ENCODE data around the gene ELF1. TPM values are rescaled to one million over a fixed set of nuclear protein-coding genes. Genes with fewer than 3 reads are reported as not detected.

Gene ELF1
- total and polyA plus RNA-seq, 2 of the 4 experiments (the other 2 are of a cell fraction), result 25.4 to 27.6 TPM

DNA sequence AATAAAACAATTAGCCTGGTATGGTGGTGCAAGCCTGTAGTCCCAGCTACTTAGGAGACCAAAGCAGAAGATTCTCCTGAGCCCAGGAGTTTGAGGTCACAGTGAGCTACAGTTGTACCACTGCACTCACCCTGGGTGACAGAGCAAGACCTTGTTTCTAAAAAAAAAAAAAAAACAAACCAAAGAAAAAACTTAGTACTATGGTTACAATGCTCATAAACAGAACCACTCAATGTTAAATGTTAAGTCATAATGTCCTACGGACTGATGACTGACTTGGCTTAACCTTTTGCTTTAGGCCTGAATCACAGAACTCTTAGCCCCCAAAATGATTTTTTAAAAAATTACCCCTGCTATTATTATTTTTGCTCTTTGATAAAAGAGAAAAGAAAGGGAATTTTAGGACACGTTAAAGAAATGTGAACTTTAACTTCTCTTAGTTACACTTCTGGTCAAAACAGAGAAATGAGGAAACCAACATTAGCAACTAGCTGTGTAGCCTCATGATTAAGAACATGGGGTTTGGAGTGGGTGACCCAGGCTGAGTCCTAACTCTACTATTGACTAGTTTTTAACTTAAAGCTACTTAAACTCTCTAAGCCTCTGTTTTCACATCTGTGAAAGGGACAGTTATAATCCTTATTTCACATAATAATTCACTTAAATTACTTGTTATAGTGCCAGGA, 13.7 kb upstream of the ELF1 start:
- ChIA-PET POLR2A (ENCODE audit: unreplicated experiment) (no interaction called here), CTCF (interaction anchor here (0.7 kb wide), 1 partner anchor 12 kb away, joined by 7 read pairs; no protein-coding TSS in a partner anchor)
- Histone ChIP-seq H3K4me3 (ENCODE audit: insufficient read depth, low read depth, low read length) (no peak overlapping the region), H2AK9ac (replicated peaks; ENCODE audit: low read depth, low read length, poor library complexity) (no peak overlapping the region), H2BK20ac (ENCODE audit: low read depth, low read length) (no peak overlapping the region), H4K5ac (ENCODE audit: low read depth, low read length) (no peak overlapping the region), H3K14ac (replicated peaks; ENCODE audit: low read depth, low read length) (no peak overlapping the region), H3K18ac (ENCODE audit: low read depth, low read length) (no peak overlapping the region), H4K20me1 (ENCODE audit: insufficient read depth, low read length) (peaks cover 37% of the 10 kb centered on the region; the same call in 1 of the 2 replicates), H2AK5ac (ENCODE audit: low read depth, low read length) (no peak overlapping the region), H3K79me1 (ENCODE audit: low read depth in 1 of 2, low read length in 2 of 2) (peaks cover 24 to 61% of the 10 kb centered on the region in 2 experiments), H2BK15ac (ENCODE audit: low read depth, low read length) (no peak overlapping the region), H3K4me2 (ENCODE audit: low read depth, low read length) (no peak overlapping the region), H3K9me1 (ENCODE audit: insufficient read depth, low read length) (0 out of 2 replicates have a peak, but pooled peaks cover 3% of the 10 kb centered on the region), H3K23ac (ENCODE audit: low read depth, low read length) (no peak overlapping the region), H3K27me3 (ENCODE audit: control insufficient read depth, insufficient read depth, low read length) (no peaks in the 10 kb centered on the region), H2BK5ac (ENCODE audit: low read depth, low read length, poor library complexity, severe bottlenecking) (no peak overlapping the region), H4K8ac (ENCODE audit: low read depth in 2 of 2, low read length in 2 of 2) (no peak overlapping the region), H3K27ac (ENCODE audit: insufficient read depth, low read length) (no peak overlapping the region), H2BK120ac (ENCODE audit: low read depth, low read length) (no peak overlapping the region), H3K9me3 (ENCODE audit: control insufficient read depth, insufficient read depth, low read length) (no peaks in the 10 kb centered on the region), H2AFZ (replicated peaks; ENCODE audit: low read length, poor library complexity) (no peak overlapping the region), H3K4me1 (ENCODE audit: control insufficient read depth, insufficient read depth, low read length) (no peaks in the 10 kb centered on the region), H3K4ac (ENCODE audit: low read depth, low read length) (no peak overlapping the region), H3K9ac (ENCODE audit: low read depth, low read length) (no peak overlapping the region), H4K91ac (ENCODE audit: insufficient read depth, low read depth, low read length) (no peak overlapping the region), H3K36me3 (ENCODE audit: control insufficient read depth, insufficient read depth, low read length) (peaks cover 3% of the 10 kb centered on the region), H3K56ac (ENCODE audit: extremely low read depth, insufficient read depth, low read length) (no peak overlapping the region)
- DNase-seq, result no peak
- in situ Hi-C loops (cut with MboI; ENCODE audit: low sequenced_read_pairs), result no loop called here
- no peak for TF ChIP-seq NFE2L2 (IDR thresholded peaks at IDR 0.05; ENCODE audit: low read depth, low read length)
- TF ChIP-seq MAZ (IDR thresholded peaks at IDR 0.05; ENCODE audit: borderline replicate concordance, low read depth, low read length), result no peak
- TF ChIP-seq, protein P1, sequence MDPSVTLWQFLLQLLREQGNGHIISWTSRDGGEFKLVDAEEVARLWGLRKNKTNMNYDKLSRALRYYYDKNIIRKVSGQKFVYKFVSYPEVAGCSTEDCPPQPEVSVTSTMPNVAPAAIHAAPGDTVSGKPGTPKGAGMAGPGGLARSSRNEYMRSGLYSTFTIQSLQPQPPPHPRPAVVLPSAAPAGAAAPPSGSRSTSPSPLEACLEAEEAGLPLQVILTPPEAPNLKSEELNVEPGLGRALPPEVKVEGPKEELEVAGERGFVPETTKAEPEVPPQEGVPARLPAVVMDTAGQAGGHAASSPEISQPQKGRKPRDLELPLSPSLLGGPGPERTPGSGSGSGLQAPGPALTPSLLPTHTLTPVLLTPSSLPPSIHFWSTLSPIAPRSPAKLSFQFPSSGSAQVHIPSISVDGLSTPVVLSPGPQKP (IDR thresholded peaks at IDR 0.05; ENCODE audit: borderline replicate concordance, low read depth, low read length), result no peak
- TF ChIP-seq CHD1 (IDR thresholded peaks at IDR 0.05; ENCODE audit: low read depth, low read length), result no peak
- no peak for TF ChIP-seq CEBPB (IDR thresholded peaks at IDR 0.05; ENCODE audit: low read depth, low read length)
- TF ChIP-seq, protein P2, sequence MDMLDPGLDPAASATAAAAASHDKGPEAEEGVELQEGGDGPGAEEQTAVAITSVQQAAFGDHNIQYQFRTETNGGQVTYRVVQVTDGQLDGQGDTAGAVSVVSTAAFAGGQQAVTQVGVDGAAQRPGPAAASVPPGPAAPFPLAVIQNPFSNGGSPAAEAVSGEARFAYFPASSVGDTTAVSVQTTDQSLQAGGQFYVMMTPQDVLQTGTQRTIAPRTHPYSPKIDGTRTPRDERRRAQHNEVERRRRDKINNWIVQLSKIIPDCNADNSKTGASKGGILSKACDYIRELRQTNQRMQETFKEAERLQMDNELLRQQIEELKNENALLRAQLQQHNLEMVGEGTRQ (IDR thresholded peaks at IDR 0.05; ENCODE audit: low read depth, low read length), result no peak
- TF ChIP-seq, protein P3, sequence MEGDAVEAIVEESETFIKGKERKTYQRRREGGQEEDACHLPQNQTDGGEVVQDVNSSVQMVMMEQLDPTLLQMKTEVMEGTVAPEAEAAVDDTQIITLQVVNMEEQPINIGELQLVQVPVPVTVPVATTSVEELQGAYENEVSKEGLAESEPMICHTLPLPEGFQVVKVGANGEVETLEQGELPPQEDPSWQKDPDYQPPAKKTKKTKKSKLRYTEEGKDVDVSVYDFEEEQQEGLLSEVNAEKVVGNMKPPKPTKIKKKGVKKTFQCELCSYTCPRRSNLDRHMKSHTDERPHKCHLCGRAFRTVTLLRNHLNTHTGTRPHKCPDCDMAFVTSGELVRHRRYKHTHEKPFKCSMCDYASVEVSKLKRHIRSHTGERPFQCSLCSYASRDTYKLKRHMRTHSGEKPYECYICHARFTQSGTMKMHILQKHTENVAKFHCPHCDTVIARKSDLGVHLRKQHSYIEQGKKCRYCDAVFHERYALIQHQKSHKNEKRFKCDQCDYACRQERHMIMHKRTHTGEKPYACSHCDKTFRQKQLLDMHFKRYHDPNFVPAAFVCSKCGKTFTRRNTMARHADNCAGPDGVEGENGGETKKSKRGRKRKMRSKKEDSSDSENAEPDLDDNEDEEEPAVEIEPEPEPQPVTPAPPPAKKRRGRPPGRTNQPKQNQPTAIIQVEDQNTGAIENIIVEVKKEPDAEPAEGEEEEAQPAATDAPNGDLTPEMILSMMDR (conservative IDR thresholded peaks at IDR 0.05; ENCODE audit: low read depth, low read length), result no peak
- no peak for TF ChIP-seq RAD21 (IDR thresholded peaks at IDR 0.05; ENCODE audit: low read length)
- no peak for TF ChIP-seq SMC3 (IDR thresholded peaks at IDR 0.05; ENCODE audit: low read depth, low read length)
- TF ChIP-seq BHLHE40 (IDR thresholded peaks at IDR 0.05; ENCODE audit: low read depth, low read length), result no peak
- TF ChIP-seq RCOR1 (IDR thresholded peaks at IDR 0.05; ENCODE audit: insufficient replicate concordance, low read length), result no peak
- no peak for TF ChIP-seq MAFK (IDR thresholded peaks at IDR 0.05; ENCODE audit: low read depth, low read length)
- no CpG with 5 or more reads among the region's 2 CpGs for WGBS, 2 experiments (ENCODE audit: extremely low coverage in 2 of 2, insufficient read length in 1 of 2)
- intact Hi-C loops (cut with micrococcal nuclease), result no loop called here
- no peak for ATAC-seq (ENCODE audit: low read depth)
- dilution Hi-C loops (cut with HindIII; ENCODE audit: low sequenced_read_pairs, unreplicated experiment), result no loop called here
- no TSS peak for BruUV-seq (replicated peaks)
